Right lobe of liver (tissue), 6 donors: ENCODE results near the gene GRB2. TPM values are rescaled to one million over a fixed set of nuclear protein-coding genes. Genes with fewer than 3 reads are reported as not detected.
A peak's percentile ranks its signal among the peaks of the same experiment; 100 is the strongest.

Source experiments
- ATAC-seq, 4 donors: fragments of 200-7000 bp; cut with Tn5 transposase; one replicate each; pipeline ENCODE4 v1.9.1; 2020; ENCODE audit warnings: mild to moderate bottlenecking in 4 of 4, moderate library complexity in 4 of 4
- DNase-seq, 3 donors: peaks; one replicate each; pipeline ENCODE4 v3.0.0-alpha.2; 2020
- H3K27ac ChIP-seq, 3 donors: fragments of 200-600 bp; one replicate each; pipeline ENCODE4 v1.8.0; 2022
- H3K27me3 ChIP-seq, 2 donors: fragments of 200-600 bp; one replicate each; pipeline ENCODE4 v1.8.0; 2022
- H3K36me3 ChIP-seq, 4 donors: fragments of 200-600 bp; sonication (generic) in 1 of 4; one replicate each; pipeline versions ENCODE4 v1.5.1 to v1.8.0; 2017 to 2022; ENCODE audit warnings: control low read depth in 1 of 4
- H3K4me1 ChIP-seq, 4 donors: fragments of 200-600 bp; sonication (generic) in 1 of 4; one replicate each; pipeline versions ENCODE4 v1.5.1 to v1.8.0; 2017 to 2022; ENCODE audit warnings: control low read depth in 1 of 4
- H3K4me3 ChIP-seq, 3 donors: fragments of 200-600 bp; one replicate each; pipeline ENCODE4 v1.8.0; 2022
- H3K9me3 ChIP-seq, 4 donors: fragments of 200-600 bp; sonication (generic) in 1 of 4; one replicate each; pipeline versions ENCODE4 v1.5.1 to v1.8.0; 2017 to 2022; ENCODE audit warnings: control low read depth in 1 of 4
- POLR2A ChIP-seq: fragments of 450-650 bp; IDR thresholded peaks from one replicate; pipeline ENCODE4 v1.6.1; 2017; ENCODE audit warnings: antibody characterized with exemption, mild to moderate bottlenecking
- WGBS: methylation state at CpG from one replicate; pipeline ENCODE4 v1.1.6; 2018; ENCODE audit warnings: low coverage, low lambda C conversion rate; ENCODE audit not compliant: insufficient coverage; ENCODE audit errors: missing lambda C conversion rate; 5-methylcytosine and 5-hydroxymethylcytosine counted together
- intact Hi-C, 2 donors: fragments of 100-400 bp; cut with DNase I; formaldehyde crosslinking; loops; one replicate each; pipeline versions ENCODE4 v1.11.2 to v1.14.1; 2022
- total RNA-seq, 6 experiments: library from RNA; depleted of rRNA in 2 of 6; stranded (reverse); fragments of >200 nt in 2 of 6; fragmentation: NEBNext Ultra II Directional in 3 of 6; extraction: Animal tissue kit (Norgen Biotek cat#: 25700) in 3 of 6; gene quantifications; one replicate each; pipeline versions ENCODE4 v1.1.0 to v1.2.4, GENCODE V29; 2016 to 2023
- TF ChIP-seq, protein P1 (sequence below), 4 donors: fragments of 200-600 bp in 3 of 4; fragments of 450-650 bp in 1 of 4; IDR thresholded peaks; one replicate each; pipeline versions ENCODE4 v1.5.1 to v1.8.0; 2016 to 2022; ENCODE audit warnings: antibody characterized with exemption in 4 of 4, mild to moderate bottlenecking in 2 of 4
- donor health status: DM: no; HTN: yes; CAD: no.
- donor health status: DM: no; HTN: no; CAD: no.
- donor health status: DM: no; HTN: no; CAD: no.
- donor health status: DM: no; HTN: yes; CAD: no.
- donor health status: DM: no; HTN: yes; CAD: no.

Gene GRB2
- total RNA-seq, 6 experiments from 2014 or later: 42.4 to 70.5 (median 53.8) TPM

DNA sequence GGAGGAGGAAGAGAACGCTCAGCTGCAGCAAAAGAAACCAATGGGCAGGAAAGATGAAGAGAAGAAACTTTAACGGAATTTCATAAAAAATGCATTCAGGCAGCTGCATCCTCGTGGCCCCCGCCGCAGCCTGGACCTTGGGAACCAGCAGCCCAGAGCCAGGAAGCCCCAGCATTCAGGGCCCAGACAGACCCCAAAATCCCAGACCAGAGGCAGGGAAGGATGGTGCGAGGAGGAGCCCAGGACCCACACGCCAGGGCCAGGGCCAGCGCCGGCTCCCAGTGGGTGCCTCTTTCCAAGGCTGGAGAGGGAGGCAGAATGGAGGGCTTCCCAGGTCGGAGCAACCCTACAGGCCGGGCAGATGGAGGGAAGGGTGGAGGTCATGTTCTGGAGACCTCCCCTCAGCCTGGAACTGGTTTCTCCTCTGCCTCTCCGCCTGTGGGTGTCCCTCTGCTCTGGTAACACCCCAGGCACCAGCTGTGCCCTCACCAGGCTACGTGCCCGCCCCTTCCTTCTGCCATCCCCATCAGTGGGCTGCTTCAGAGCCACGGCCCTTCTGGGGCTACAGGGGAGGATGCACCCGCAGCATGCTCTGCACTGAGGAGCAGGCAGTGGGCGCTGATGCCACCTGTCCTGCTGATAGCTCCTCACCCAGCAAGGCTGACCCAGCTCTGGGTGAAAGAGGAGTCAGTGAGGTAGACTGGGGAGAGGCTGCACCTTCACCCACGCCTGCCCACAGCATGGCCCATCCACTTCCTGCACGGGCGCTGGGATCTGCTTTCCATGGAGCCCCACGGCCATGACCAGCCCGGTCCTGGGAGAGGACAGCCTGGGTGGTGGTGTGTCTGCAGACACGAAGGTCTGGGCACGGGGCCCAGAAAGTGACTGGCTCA is 133.3 kb downstream of the GRB2 start:
- no peak for TF ChIP-seq POLR2A
- TF ChIP-seq, protein P1, sequence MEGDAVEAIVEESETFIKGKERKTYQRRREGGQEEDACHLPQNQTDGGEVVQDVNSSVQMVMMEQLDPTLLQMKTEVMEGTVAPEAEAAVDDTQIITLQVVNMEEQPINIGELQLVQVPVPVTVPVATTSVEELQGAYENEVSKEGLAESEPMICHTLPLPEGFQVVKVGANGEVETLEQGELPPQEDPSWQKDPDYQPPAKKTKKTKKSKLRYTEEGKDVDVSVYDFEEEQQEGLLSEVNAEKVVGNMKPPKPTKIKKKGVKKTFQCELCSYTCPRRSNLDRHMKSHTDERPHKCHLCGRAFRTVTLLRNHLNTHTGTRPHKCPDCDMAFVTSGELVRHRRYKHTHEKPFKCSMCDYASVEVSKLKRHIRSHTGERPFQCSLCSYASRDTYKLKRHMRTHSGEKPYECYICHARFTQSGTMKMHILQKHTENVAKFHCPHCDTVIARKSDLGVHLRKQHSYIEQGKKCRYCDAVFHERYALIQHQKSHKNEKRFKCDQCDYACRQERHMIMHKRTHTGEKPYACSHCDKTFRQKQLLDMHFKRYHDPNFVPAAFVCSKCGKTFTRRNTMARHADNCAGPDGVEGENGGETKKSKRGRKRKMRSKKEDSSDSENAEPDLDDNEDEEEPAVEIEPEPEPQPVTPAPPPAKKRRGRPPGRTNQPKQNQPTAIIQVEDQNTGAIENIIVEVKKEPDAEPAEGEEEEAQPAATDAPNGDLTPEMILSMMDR (IDR thresholded peaks at IDR 0.05): no peak
- Histone ChIP-seq H3K4me3 (peak overlapping the region; percentile 62 to 93 (median 86)), H3K9me3 (no peaks in the 10 kb centered on the region), H3K4me1 (peaks cover 0 to 15% (median 6%) of the 10 kb centered on the region in 4 donors), H3K27me3 (no peaks in the 10 kb centered on the region), H3K36me3 (peaks cover 0 to 3% (median 0%) of the 10 kb centered on the region in 4 donors), H3K27ac (peak overlapping the region in 1 of 3 donors; percentile 88)
- WGBS: 6% methylated on average over 6 of the region's 24 CpGs
- intact Hi-C loops: loop anchor here in 1 of 2 donors (10.0 kb wide), 1 partner anchor 143 kb away; no protein-coding TSS in a partner anchor
- DNase-seq: no peak
- no peak for ATAC-seq

DNA sequence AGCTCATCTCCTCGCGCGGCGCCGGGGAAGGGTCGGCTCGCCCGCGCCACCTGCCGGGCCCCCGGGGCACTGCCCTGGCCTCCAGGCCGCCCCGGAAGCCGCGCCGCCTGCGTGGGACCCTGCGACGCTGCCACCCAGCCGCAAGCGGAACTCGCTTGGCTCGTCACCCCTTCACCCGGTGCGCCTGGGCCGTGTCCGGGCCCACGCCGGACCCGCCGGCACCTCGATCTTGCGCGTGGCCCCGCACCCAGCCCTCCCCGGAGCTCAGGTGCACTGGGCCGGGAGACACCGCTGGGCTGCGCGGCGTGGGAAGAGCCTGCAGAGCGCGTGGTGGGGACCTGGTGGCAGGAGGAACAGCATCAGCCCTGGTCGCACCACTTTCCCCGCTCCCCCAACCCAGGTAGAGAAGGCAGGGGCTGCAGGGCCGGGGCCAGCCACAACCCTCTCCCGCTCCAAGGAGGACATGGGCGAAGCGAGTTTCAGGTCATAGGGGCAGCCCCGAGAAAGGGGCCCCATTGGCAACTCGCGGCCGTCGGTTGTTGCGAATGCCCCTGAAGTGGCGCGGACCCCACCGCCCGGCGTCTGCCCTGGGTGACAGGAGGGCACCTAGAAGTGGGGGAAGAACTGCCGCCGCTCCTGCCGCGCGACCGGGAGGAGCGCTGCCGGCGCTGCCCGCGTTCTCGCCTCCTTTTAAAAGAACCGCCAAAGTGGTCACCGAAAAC is 134.1 kb downstream of the GRB2 start:
- Histone ChIP-seq H3K27ac (peak overlapping the region; percentile 12 to 88 (median 43)), H3K4me1 (peaks cover 0 to 15% (median 6%) of the 10 kb centered on the region in 4 donors), H3K4me3 (peak overlapping the region; percentile 62 to 93 (median 86)), H3K9me3 (no peaks in the 10 kb centered on the region), H3K36me3 (peaks cover 0 to 4% (median 2%) of the 10 kb centered on the region in 4 donors), H3K27me3 (no peaks in the 10 kb centered on the region)
- intact Hi-C loops: loop anchor here in 1 of 2 donors (10.0 kb wide), 1 partner anchor 143 kb away; no protein-coding TSS in a partner anchor
- DNase-seq: peak; percentile 83 to 86 (median 86)
- ATAC-seq: peak; percentile 75 to 91 (median 84)
- 0% methylated on average over 35 of the region's 74 CpGs for WGBS
- TF ChIP-seq, protein P1 (IDR thresholded peaks at IDR 0.05): peak; percentile 56 to 97 (median 86)
- peak; percentile 6 for TF ChIP-seq POLR2A

- ATAC-seq (no peak), DNase-seq (no peak)
- H3K36me3 ChIP-seq: peaks cover 0 to 9% (median 4%) of the 10 kb centered on the region in 4 donors
- peaks cover 0 to 15% (median 6%) of the 10 kb centered on the region in 4 donors for H3K4me1 ChIP-seq
- no CpG with 5 or more reads among the region's 39 CpGs for WGBS
- H3K9me3 ChIP-seq: no peaks in the 10 kb centered on the region
- peak within 1 kb of the TSS; percentile 81 to 93 (median 86) for H3K4me3 ChIP-seq
- intact Hi-C loops: loop anchor here in 1 of 2 donors (10.0 kb wide), 1 partner anchor 144 kb away; no protein-coding TSS in a partner anchor
- H3K27me3 ChIP-seq: no peaks in the 10 kb centered on the region
- H3K27ac ChIP-seq: peak within 1 kb of the TSS; percentile 79 to 88 (median 87)
- peak; percentile 72 for TF ChIP-seq POLR2A
- TF ChIP-seq, protein P1 (IDR thresholded peaks at IDR 0.05): no peak
Observed at GRCh38 chr17:75270966-75271232, 134.6 kb downstream of the GRB2 start, which contains the start of gene MIF4GD. MIF4GD (minus strand) TSS chr17:75271231; CDS start chr17:75270195, 1,036 bp downstream.

DNA sequence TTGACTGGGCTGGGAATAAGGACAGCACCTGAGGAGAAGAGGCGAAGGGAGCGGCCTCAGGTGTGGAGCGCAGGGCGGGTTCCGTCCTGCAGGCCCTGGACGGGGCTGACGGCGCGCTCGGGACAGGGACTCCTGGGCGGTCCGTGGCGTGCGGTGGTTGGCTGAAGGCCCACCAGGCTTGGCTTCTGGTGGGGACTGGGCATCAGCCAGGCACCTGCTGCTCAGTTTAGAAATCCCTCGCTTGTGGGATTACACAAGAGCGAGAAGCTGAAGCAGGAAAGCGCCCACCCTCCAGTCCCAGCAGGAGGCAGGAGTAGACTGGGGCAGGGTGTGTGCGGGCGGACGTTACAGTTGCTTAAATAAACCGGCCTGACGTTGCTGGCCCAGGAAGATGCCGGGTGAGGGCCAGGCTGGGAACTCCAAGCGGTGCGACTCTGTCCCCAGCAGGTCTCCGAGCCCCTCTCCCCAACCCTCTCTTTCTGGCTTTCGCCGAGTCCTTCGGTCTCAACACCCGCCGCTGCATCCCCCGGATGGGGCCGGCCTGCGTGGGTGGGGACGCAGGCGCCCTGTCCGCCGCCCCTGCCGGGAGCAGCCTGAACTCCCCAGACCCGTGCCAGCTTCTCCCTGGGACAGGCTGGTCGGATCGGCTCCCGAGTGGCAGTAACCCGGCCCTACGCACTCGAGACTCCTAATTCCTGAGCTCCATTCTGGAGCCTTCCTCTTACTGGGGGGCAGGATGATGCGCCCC is 135.1 kb downstream of the GRB2 start:
- no peak for TF ChIP-seq POLR2A
- TF ChIP-seq, protein P1 (IDR thresholded peaks at IDR 0.05): peak in 3 of 4 donors; percentile 27 to 37 (median 30)
- Histone ChIP-seq H3K27me3 (no peaks in the 10 kb centered on the region), H3K27ac (peak overlapping the region; percentile 79 to 88 (median 87)), H3K9me3 (no peaks in the 10 kb centered on the region), H3K4me1 (peaks cover 0 to 15% (median 6%) of the 10 kb centered on the region in 4 donors), H3K4me3 (peak overlapping the region; percentile 81 to 93 (median 86)), H3K36me3 (peaks cover 0 to 15% (median 6%) of the 10 kb centered on the region in 4 donors)
- DNase-seq: peak; percentile 73 to 77 (median 73)
- whole genome bisulfite sequencing: 3% methylated on average over 15 of the region's 47 CpGs
- intact Hi-C loops: loop anchor here in 1 of 2 donors (10.0 kb wide), 1 partner anchor 144 kb away; no protein-coding TSS in a partner anchor
- peak; percentile 57 to 65 (median 63) for ATAC-seq
